Measurements from ENCODE around the gene TMTC4. TPM values are rescaled to one million over a fixed set of nuclear protein-coding genes. Genes with fewer than 3 reads are reported as not detected.
"Not testable (repeated sequence)": the region's sequence is repeated elsewhere in the genome, so short reads cannot be mapped to it uniquely, and the experiment has no call there.

The TMTC4 gene
- total RNA-seq, 2 experiments from 2014 or later, result 15.2 to 16.8 TPM

- CTCF ChIA-PET, result no interaction called here
- POLR2A ChIA-PET, result no interaction called here
Measured at GRCh38 chr13:100636441-100636840, 38.2 kb downstream of the TMTC4 start.

DNA sequence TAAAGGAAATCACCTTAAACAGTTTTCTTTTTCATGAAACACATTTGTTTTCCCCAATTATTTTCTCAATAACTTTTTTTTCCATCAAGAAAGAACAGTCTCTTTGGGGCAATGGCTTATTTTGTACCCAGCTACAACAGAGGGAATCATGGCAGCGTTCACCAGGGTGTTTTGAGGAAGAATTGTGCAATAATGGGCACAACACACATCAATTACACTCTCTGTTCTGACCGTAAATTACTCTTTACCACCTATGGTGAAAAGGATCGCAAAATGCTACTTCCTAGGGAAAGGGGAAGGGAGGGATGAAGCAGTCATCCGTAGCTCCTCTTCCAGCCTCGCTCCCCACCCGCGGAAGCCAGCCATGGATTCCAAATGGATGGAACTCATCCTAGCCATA, 38.6 kb downstream of the TMTC4 start:
- ChIA-PET POLR2A (no interaction called here), CTCF (no interaction called here)

DNA sequence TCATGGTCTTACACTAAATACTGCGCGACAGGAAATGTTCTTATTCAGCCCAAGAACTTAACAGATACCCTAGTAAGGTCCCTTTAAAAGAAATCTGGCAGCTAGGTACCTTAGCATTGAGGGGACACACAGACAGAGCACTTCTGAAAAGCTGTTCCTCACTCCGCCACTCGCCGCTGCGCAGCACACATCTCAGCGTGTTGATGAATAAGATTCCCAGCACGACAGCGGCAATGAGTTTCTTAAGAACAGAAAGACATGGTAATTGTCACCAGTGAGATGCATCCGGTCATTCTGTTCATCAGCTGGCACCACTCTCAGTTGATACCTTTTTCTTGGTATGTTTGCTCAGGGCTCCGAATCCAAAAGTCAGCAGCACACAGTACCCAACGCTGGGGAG, 39.9 kb downstream of the TMTC4 start:
- POLR2A ChIA-PET, result no interaction called here
- CTCF ChIA-PET, result no interaction called here

GRCh38 chr13:100633461-100633860, 41.1 kb downstream of the TMTC4 start:
- POLR2A ChIA-PET, result no interaction called here

GRCh38 chr13:100630555-100630954, 44.0 kb downstream of the TMTC4 start:
- CTCF ChIA-PET, result no interaction called here

More at GRCh38 chr13:100633461-100633860, 41.1 kb downstream of the TMTC4 start:
- CTCF ChIA-PET, result interaction anchor here (0.7 kb wide), 1 partner anchor 9 kb away, joined by 4 read pairs; no protein-coding TSS in a partner anchor

DNA sequence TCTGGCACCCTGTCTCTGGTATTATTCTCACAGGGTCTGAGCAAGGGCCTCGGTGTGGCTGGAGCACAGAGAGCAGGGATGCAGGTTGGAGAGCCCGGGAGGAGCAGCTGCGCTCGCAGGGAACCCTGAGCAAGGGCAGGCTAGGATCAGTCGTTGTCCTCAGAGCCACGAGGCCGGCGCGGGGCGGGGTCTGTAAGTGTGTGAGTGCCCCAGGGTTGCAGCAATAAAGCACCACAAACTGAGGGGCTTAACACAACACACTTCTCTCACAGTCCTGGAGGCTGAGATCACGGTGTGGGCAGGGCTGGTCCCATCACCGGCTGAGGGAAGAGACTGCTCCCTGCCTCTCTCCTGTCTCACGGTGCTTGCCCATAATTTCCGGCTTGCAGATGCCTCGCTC, 47.5 kb downstream of the TMTC4 start:
- POLR2A ChIA-PET, result no interaction called here

More at GRCh38 chr13:100630555-100630954, 44.0 kb downstream of the TMTC4 start:
- POLR2A ChIA-PET, result no interaction called here

DNA sequence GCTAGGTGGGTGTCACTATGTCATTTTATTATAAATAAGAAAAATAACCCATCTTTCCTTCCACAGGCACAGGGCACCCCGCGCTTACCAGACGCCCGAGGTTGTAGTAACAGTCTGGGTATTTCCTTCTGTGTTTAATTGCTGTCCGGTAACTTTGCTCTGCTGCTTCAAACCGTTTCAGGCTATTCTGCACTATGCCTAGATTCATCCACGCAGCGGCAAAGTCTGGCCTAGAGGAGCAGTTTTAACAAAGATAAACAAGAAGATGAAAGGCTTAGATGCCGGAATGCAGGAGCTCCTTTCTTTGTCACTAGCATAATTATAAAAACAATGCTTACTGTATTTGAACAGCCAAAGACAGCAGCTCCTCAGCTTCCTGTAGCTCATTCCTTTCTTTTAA, 49.1 kb downstream of the TMTC4 start:
- CTCF ChIA-PET, result interaction anchor here (1.2 kb wide), 1 partner anchor 19 kb away, joined by 7 read pairs; no protein-coding TSS in a partner anchor
- POLR2A ChIA-PET, result no interaction called here

More for the DNA sequence above, 47.5 kb downstream of the TMTC4 start:
- CTCF ChIA-PET, result no interaction called here

DNA sequence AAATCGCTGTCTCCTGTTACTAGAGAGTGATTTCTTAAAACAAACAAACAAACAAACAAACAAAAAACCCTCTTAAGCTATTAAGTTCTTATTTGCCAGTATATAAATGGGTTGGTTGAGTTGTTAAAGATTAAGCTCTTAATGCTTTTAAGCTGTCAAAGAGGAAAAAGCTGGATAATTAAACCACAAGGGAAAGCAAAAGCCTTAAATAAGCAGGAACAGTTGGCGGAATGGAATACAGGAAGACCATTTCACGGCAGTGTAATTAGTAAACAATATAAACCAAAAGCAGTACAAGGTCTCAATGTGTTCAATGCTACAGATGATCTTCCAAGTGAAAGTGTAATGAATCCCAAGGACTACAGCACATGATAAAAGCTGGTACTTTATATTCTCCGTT, 53.8 kb downstream of the TMTC4 start:
- CTCF ChIA-PET, result no interaction called here
- POLR2A ChIA-PET, result no interaction called here

DNA sequence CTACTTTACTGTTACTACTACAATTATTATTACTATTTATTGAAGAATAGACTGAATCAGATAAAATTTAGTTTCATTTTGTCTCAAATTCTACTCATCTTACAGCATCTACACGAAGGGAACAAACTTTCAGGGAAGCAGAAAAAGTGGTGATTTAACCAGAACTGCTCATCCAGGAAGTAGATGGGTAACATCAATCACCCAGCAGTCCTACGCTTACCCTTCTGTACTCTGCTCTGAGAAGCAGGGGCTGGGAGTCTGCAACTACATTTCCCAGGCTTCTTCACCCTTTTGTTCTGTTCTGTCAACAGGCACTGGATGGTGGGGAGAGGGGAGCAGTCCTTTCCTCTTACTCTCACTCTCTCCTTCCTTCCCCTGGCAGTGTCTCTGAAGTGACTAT, 54.7 kb downstream of the TMTC4 start:
- ChIA-PET POLR2A (no interaction called here), CTCF (no interaction called here)

GRCh38 chr13:100618897-100619296, 55.7 kb downstream of the TMTC4 start:
- POLR2A ChIA-PET, CTCF ChIA-PET: not testable (repeated sequence)

DNA sequence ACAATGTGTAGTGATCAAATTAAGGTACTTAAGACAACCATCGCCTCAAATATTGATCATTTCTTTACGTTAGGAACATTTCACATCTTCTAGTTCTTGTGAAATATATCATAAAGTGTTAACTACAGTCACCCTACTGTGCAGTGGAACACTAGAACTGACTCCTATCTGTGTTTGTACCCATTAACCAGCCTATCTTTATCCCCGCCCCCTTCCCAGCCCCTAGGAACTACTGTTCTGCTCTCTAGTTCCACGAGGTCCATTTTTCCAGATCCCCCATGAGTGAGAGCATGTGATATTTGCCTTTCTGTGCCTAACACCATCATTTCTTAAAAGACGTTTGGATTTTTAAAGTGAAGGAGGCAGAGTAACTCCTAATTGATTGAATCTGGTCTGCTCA, 61.6 kb downstream of the TMTC4 start:
- POLR2A ChIA-PET, result no interaction called here
- CTCF ChIA-PET, result no interaction called here

GRCh38 chr13:100611678-100612492, 62.7 kb downstream of the TMTC4 start:
- CTCF ChIA-PET, result no interaction called here
- POLR2A ChIA-PET, result no interaction called here

DNA sequence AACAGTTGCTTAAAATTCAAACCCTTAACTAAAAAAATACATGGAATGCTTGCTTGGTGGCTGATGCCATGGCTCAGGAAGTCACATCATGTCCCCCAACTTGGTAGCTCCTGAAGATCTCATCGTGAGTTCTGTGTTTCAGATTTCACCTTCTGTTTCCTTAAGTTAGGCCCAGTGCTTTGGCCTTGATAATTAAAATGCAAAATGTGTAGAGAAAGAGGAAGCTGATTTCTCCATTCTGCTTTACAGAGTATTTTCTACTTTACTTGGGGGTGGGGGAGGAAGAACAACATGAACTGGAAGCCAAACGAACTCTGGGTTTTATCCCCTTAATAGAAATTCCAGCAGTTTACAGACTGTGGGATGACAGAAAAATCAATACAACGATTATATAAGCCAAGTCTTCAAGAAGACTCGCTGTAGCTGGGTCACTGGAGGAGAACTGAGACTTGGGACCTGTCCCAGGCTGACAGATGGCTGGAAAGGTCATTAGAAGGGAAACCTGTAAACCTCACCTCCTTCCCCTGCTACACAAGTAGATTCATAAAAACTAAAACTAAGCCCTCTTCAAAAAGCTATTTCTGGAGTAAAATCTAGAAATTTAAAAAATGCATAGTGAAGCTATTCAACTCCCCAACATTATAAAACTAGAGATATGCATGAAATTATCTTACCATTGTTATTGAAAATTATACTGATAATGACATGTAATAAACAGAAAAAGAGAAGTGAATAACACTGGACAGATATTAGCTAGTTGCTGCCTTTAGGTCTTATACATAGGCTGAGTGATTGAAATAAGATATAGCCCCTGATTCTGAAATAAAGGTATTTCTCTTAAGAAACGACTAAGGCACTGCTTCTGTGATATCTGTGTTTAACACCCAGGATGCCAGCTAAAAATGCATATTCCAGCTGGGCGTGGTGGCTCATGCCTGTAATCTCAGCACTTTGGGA, 63.9 kb downstream of the TMTC4 start:
- CTCF ChIA-PET, result interaction anchor here (0.6 kb wide), 1 partner anchor 1466 kb away, joined by 3 read pairs; no protein-coding TSS in a partner anchor
- POLR2A ChIA-PET, result no interaction called here

DNA sequence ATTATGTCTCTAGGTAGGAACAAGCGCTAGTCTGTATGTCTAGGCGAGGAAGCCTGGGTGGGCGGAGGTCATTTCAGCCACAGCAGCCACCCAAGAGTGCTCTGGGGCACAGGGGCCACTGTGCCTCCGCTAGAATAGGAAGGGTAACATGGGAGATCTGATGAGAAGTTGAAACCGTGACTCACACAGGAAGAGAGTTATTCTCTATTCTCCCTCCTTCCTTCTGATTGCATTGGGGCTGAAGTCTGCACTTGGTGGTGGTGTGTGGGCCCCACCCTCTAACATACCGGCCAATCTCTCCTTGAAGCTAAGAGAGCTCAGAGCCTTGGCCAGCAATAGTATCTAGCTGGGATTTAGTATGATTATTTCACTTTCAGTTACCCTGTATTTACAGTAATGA, 65.7 kb downstream of the TMTC4 start:
- CTCF ChIA-PET, result no interaction called here
- POLR2A ChIA-PET, result no interaction called here

- POLR2A ChIA-PET, result no interaction called here
- CTCF ChIA-PET, result no interaction called here
Measured at GRCh38 chr13:100608489-100608888, 66.1 kb downstream of the TMTC4 start.

DNA sequence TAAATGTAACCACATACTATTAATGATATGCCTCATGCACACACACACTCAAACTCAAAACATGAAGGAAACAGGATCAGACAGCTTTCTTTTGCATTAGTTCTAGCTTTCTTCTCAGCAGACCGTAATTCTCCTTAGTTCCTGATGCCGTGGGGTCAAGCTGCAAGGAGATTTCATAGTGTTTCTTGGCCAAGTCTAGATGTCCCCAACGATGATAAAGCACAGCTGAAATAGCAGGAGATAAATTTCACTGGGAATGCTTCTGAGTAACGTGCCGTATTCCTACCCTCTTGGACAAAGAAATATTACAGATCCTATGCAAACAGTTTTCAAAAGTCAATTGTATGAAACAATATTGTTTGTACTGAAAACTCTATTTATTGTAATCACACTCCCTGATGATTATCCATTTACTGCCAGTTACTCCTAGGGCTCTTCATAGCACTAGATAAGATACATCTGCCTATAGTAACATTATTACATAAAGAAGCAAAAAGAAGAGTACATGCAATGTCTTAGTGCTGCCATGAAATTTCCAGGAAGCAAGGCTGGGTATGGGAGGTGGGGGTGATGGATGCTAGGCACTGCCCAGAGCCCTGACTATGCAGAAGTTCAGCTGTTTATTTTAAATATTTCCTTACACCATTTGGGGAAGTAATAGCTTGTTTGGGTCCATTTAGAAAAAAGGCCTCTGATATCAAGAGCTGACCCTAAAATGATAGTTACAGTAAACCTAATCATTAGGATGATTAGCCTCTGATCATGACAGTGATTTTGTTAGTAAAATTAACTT, 69.5 kb downstream of the TMTC4 start:
- CTCF ChIA-PET, result no interaction called here
- POLR2A ChIA-PET, result no interaction called here

GRCh38 chr13:100602493-100603111, 72.0 kb downstream of the TMTC4 start:
- CTCF ChIA-PET, result no interaction called here
- POLR2A ChIA-PET, result no interaction called here

GRCh38 chr13:100601716-100602115, 72.9 kb downstream of the TMTC4 start:
- POLR2A ChIA-PET, result no interaction called here

DNA sequence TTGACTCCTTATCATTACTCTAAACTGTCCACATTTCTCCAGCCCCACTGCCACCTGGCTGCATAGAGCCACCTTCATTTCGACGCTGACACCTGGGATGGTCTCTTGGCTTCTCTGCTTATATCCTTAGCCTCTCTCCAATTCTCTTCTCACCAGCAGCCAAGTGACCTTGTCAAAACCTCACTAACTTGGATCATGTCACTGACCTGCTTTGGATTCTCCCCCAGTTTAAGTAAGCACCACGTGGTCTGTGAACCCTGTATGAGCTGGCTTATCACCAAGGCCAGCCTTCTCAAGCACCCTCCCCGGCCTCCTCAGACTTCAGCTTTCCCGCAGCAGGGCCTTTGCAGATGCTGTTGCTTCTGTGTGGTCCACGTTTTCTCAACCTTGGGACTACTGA, 73.7 kb downstream of the TMTC4 start:
- CTCF ChIA-PET, result no interaction called here
- POLR2A ChIA-PET, result no interaction called here

More at GRCh38 chr13:100601716-100602115, 72.9 kb downstream of the TMTC4 start:
- CTCF ChIA-PET, result no interaction called here

- ChIA-PET POLR2A (no interaction called here), CTCF (interaction anchor here (1.2 kb wide), 1 partner anchor 26 kb away, joined by 3 read pairs; no protein-coding TSS in a partner anchor)
Measured at GRCh38 chr13:100600461-100600860, 74.1 kb downstream of the TMTC4 start.
